Thymus (tissue), 11 donors: ENCODE data around the gene POPDC2. TPM values are rescaled to one million over a fixed set of nuclear protein-coding genes. Genes with fewer than 3 reads are reported as not detected.
A peak's percentile ranks its signal among the peaks of the same experiment; 100 is the strongest.

Experiments used
- DNase-seq, 9 donors: peaks; one replicate each; pipeline ENCODE4 v3.0.0-alpha.2; 2013; ENCODE audit warnings: low spot score in 9 of 9, low read depth in 6 of 9, missing footprints in 1 of 9
- H3K27ac ChIP-seq, 2 donors: one replicate each; pipeline ENCODE4 v1.5.1; 2013; ENCODE audit warnings: control low read depth in 1 of 2, low read depth in 1 of 2, low read length in 1 of 2, mild to moderate bottlenecking in 1 of 2, moderate library complexity in 1 of 2
- H3K27me3 ChIP-seq, 2 donors: one replicate each; pipeline ENCODE4 v1.5.1; 2013; ENCODE audit warnings: low read length in 1 of 2; ENCODE audit not compliant: control insufficient read depth in 2 of 2, insufficient read depth in 1 of 2
- H3K36me3 ChIP-seq, 2 donors: one replicate each; pipeline ENCODE4 v1.5.1; 2013; ENCODE audit warnings: low read length in 1 of 2, mild to moderate bottlenecking in 1 of 2, moderate library complexity in 1 of 2; ENCODE audit not compliant: control insufficient read depth in 2 of 2, insufficient read depth in 2 of 2
- H3K4me1 ChIP-seq, 2 donors: one replicate each; pipeline ENCODE4 v1.5.1; 2013; ENCODE audit warnings: low read length in 2 of 2; ENCODE audit not compliant: control insufficient read depth in 2 of 2, insufficient read depth in 2 of 2
- H3K4me3 ChIP-seq, 2 donors: one replicate each; pipeline ENCODE4 v1.5.1; 2013; ENCODE audit warnings: low read length in 2 of 2, control low read depth in 1 of 2, mild to moderate bottlenecking in 1 of 2
- H3K9me3 ChIP-seq, 2 donors: one replicate each; pipeline ENCODE4 v1.5.1; 2013; ENCODE audit warnings: low read length in 1 of 2, mild to moderate bottlenecking in 1 of 2; ENCODE audit not compliant: control insufficient read depth in 2 of 2, insufficient read depth in 1 of 2
- WGBS: extraction: QIAGEN DNeasy Blood & Tissue Kit; methylation state at CpG from one replicate; pipeline ENCODE4 v1.1.7; 2013; 5-methylcytosine and 5-hydroxymethylcytosine counted together
- polyA plus RNA-seq: library from polyadenylated mRNA; stranded (reverse); fragments of 200-250 nt; gene quantifications from one replicate; pipeline ENCODE4 v1.2.3, GENCODE V29; 2013
- total RNA-seq: library from RNA; stranded (reverse); fragments of 120-200 nt; gene quantifications from one replicate; pipeline ENCODE4 v1.2.4, GENCODE V29; 2013
- donor health status: healthy.

Gene POPDC2
- total and polyA plus RNA-seq, 2 donors, result 3.0 to 8.4 TPM

DNA sequence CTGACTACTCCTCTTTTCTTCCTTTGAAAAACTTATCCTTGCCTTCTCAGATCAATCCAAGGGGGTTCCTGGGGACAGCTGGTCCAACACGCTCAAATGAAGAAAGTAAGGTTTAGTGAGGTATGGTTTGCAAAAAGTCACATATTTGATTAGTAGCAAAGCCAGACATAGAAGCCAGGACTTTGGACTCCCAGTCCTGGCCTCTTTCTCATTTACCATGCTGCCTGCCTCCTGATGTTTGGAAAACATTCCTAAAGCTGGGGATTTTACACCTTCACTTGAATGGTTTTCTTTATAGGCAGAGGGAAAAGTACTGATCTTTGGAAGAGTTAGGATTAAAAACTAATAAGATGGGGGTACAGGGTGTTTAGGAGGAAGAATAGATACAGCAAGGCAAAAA, 14.6 kb downstream of the POPDC2 start:
- no peak overlapping the region for H3K4me3 ChIP-seq
- H3K36me3 ChIP-seq, result peaks cover 0 to 4% of the 10 kb centered on the region in 2 donors
- no peak overlapping the region for H3K27ac ChIP-seq
- 95% methylated on average over 1 of the region's 1 CpG for WGBS
- H3K27me3 ChIP-seq, result no peaks in the 10 kb centered on the region
- no peak for DNase-seq
- H3K9me3 ChIP-seq, result no peaks in the 10 kb centered on the region
- H3K4me1 ChIP-seq, result no peaks in the 10 kb centered on the region

DNA sequence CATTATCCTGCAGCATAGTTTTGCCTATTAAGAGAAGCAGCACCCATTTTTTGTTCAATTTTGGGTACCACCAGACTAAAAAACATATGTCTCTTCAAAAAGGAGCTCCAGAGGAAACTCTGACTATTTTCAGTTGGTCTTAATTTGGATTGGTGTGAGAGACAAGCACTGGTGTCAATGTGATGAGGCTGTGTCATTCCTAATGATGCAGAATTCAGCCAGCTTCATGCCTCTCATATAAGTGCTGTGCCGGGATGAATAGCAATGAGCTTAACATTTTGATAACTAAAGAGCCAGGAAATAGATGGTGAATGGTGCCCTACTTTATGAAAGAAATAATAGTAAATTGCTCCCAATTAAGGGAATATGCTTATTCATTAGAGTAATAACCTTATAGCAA, 15.9 kb downstream of the POPDC2 start:
- peaks cover 0 to 4% of the 10 kb centered on the region in 2 donors for H3K36me3 ChIP-seq
- no peak overlapping the region for H3K4me3 ChIP-seq
- no peak for DNase-seq
- H3K27me3 ChIP-seq, result no peaks in the 10 kb centered on the region
- H3K27ac ChIP-seq, result no peak overlapping the region
- 97% methylated on average over 1 of the region's 1 CpG for WGBS
- H3K9me3 ChIP-seq, result no peaks in the 10 kb centered on the region
- peaks cover 0 to under 1% of the 10 kb centered on the region in 2 donors for H3K4me1 ChIP-seq

DNA sequence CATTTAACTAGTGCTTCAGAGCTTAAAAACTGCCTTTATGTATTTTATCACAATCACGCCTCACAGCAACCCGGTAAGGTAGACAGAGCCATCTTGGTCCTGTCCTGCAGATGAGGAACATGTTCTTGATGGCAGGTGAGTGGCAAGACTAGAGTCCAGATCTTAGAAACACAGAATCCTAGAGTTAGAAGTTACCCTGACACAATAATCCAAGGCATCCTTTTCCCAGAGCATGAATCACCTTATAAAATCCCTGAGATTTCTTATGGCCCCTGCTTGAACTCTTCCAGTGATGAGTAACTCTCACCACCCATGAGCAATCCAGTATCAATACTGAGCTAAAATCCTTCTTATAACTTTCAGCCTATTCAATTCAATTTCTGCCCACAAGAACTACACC, 16.9 kb downstream of the POPDC2 start:
- H3K36me3 ChIP-seq, result peaks cover 3 to 4% of the 10 kb centered on the region in 2 donors
- H3K4me1 ChIP-seq, result peaks cover 0 to 8% of the 10 kb centered on the region in 2 donors
- H3K9me3 ChIP-seq, result no peaks in the 10 kb centered on the region
- no peak overlapping the region for H3K4me3 ChIP-seq
- H3K27me3 ChIP-seq, result no peaks in the 10 kb centered on the region
- H3K27ac ChIP-seq, result no peak overlapping the region
- no peak for DNase-seq
- 96% methylated on average over 2 of the region's 2 CpGs for WGBS

DNA sequence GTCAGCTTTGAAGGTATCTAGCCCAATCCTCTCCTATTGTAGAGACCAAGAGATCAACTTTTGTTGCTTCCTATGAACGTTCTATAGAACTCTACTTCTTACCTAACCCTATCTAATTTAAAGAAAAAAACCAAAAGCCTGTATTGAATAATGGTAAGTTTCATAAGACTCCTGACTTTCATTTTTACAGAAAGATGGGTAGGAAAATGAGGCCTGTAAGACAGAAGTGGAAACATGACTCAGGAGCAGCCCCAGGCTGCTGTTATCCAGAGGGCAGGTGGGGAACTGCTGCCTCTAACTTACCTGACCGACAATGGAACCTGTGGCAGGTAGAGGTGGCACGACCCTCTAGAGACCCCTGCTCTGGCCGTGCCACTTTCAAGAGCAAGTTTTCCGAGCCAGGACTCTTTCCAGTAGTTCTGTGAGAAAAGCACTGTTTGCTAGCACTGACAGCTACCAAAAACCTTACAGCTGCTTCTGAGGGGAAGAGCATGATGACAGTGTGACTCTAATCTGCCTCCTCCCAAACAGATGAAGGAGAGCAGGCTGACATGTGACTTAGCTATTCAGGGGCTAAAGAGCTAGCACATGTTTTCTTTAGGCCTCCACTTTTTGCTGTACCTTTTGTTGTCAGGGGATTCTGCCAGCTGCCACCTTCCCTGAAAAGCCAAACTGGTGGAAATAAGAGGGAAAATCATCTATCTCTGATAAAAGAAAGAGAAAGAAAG, 17.5 kb downstream of the POPDC2 start:
- H3K36me3 ChIP-seq, result peaks cover 3 to 4% of the 10 kb centered on the region in 2 donors
- peaks cover 0 to 9% of the 10 kb centered on the region in 2 donors for H3K4me1 ChIP-seq
- H3K27ac ChIP-seq, result no peak overlapping the region
- no peak for DNase-seq
- WGBS, result 97% methylated on average over 5 of the region's 5 CpGs
- H3K4me3 ChIP-seq, result no peak overlapping the region
- H3K9me3 ChIP-seq, result no peaks in the 10 kb centered on the region
- H3K27me3 ChIP-seq, result no peaks in the 10 kb centered on the region

DNA sequence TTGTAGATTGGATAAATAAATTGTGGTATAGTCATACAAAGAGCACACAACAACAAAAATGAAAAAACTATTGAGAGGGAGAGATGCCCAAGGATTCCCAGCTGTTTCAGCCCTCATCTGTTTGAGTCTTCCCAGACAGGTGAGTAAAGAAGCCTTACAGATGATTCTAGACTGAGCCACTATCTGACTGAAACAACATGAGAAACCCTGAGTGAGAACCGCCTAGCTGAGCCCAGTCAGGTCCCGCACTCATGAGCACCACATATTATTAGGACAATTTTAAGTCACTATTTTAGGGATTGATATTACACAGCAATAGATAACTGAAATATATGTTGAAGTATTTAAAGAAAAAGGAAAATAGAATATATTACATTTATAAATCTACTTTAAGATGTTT, 19.0 kb downstream of the POPDC2 start:
- H3K4me1 ChIP-seq, result peaks cover 0 to 12% of the 10 kb centered on the region in 2 donors
- H3K4me3 ChIP-seq, result no peak overlapping the region
- WGBS, result over 99% methylated on average over 2 of the region's 2 CpGs
- no peaks in the 10 kb centered on the region for H3K27me3 ChIP-seq
- no peak overlapping the region for H3K27ac ChIP-seq
- no peak for DNase-seq
- H3K9me3 ChIP-seq, result no peaks in the 10 kb centered on the region
- peaks cover 3 to 4% of the 10 kb centered on the region in 2 donors for H3K36me3 ChIP-seq

DNA sequence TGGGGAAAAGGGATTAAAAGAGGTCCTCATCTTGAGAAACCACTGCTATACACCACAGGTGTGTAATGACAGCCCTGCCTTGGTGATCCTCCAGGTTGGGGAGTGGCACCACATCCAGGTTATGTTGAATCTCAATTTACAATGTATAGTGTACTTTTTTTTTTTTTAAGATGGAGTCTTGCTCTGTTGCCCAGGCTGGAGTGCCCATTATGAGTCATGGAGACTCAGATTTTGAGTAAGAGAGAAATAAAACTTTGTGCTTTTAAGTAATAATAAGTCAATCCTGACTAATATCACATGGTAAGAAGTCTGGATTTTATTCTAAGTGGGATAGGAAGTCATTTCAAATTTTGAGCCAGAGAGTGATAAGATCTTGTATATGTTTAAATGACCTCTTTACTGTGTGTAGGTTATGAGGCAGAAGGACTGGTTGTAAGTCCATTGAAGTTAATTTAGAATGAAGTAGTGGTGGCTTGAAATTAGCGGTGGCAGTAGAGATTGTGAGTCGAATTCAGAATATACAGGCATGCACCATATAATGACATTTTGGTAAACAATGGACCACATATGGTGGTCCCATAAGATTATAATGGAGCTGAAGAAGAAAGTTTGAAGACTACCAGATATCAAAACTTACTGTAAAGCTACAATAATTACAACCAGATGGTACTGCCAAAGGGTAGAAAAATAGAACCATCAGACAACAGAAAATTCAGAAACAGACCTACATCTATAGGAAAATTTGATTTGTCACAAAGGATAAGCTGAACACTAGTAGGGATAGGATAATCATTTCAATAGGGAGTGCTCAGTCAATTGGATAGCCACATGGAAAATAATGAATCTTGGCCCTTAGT, 20.7 kb downstream of the POPDC2 start:
- WGBS, result 96% methylated on average over 2 of the region's 2 CpGs
- Histone ChIP-seq H3K36me3 (peaks cover 3 to 4% of the 10 kb centered on the region in 2 donors), H3K4me3 (no peak overlapping the region), H3K27ac (peak overlapping the region in 1 of 2 donors; percentile 27), H3K9me3 (no peaks in the 10 kb centered on the region), H3K4me1 (peaks cover 0 to 12% of the 10 kb centered on the region in 2 donors), H3K27me3 (no peaks in the 10 kb centered on the region)
- no peak for DNase-seq

DNA sequence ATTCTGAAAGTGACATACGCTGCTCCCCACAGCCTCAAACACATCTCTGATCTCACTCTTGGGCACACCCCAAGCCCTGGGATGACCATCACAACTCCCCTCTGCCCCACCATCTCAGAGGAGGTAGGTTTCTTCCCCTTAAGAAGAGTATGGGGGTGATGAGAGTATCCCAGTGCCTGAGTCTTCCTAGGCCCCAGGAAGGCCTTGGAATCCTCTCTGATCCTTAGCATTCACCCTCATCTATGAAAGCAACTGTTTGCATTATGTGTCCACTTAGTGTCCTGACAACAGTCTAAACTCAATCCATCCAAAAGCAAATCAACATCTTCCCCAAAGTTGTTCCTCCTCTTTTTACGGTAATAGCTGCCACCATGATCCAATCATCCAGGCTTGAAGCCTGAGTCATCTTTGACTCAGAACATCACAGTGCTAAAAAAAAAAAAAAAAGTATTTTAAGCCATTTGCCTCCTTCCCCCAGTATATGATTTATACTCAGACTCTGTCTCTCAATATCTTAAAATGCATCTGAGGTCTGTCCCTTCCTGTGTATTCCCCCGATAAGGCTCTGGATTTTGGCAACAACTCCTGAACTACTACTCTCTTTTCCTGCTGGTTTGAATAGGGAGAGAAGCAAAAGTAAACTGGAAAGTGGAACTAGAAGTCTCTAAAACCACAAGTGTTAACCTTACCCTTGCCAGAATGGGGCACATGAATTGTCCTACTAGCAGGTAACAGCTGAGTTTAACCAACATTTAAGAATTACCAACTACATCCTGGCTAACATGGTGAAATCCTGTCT, 22.5 kb downstream of the POPDC2 start:
- DNase-seq, result peak in 1 of 9 donors; percentile 28
- Histone ChIP-seq H3K9me3 (no peaks in the 10 kb centered on the region), H3K4me1 (peaks cover 0 to 12% of the 10 kb centered on the region in 2 donors), H3K36me3 (peaks cover 3 to 4% of the 10 kb centered on the region in 2 donors), H3K27ac (peak overlapping the region; percentile 73 to 82), H3K4me3 (no peak overlapping the region), H3K27me3 (no peaks in the 10 kb centered on the region)
- 58% methylated on average over 3 of the region's 3 CpGs for WGBS

DNA sequence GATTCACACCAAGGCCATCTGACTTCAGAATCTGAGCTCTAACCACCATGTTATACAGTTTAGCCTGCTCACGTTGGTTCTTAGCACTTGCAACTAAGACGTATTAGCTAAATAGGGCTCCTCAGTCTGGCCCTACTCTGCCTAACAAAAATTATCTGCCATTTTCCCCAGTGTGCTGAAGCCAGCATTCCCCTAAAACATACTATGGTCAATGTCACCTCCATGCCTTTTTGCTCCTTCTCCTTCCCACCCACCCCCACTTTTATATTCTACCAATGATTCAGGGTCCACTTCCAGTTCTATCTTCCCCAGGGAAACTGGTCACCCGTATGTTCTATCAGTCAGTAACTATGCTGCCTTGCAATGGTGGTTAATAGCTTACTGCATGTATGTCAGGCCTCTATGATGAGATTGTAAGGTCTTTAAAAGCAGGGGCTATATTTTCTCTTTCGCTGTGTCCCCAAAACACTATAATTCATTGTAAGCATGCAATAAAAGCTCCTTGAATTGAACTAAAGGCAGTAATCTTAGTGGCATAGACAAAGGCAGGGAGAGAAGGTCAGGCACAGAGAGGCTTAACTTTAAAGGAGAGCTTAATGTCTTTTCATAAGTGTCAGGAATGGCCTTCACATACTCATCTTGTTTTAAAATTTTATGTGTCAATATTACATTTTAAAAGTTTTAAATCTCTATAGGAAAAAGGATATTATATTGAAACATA, 23.3 kb downstream of the POPDC2 start:
- peaks cover 2 to 3% of the 10 kb centered on the region in 2 donors for H3K36me3 ChIP-seq
- no peak for DNase-seq
- no peaks in the 10 kb centered on the region for H3K27me3 ChIP-seq
- H3K9me3 ChIP-seq, result no peaks in the 10 kb centered on the region
- peaks cover 0 to 12% of the 10 kb centered on the region in 2 donors for H3K4me1 ChIP-seq
- H3K4me3 ChIP-seq, result no peak overlapping the region
- H3K27ac ChIP-seq, result peak overlapping the region in 1 of 2 donors; percentile 52
- WGBS, result 96% methylated on average over 4 of the region's 4 CpGs
